Peyer's patch (tissue), 4 donors: ENCODE data around the gene PI16. TPM values are rescaled to one million over a fixed set of nuclear protein-coding genes. Genes with fewer than 3 reads are reported as not detected.
"Not testable (repeated sequence)": the region's sequence is repeated elsewhere in the genome, so short reads cannot be mapped to it uniquely, and the experiment has no call there.

ENCODE experiments used
- DNase-seq, 3 donors: peaks; one replicate each; pipeline ENCODE4 v3.0.0-alpha.2; 2017 to 2019
- H3K27ac ChIP-seq, 4 donors: fragments of 200-600 bp; sonication (generic); one replicate each; pipeline ENCODE4 v1.5.1; 2016 to 2019
- H3K27me3 ChIP-seq, 2 donors: fragments of 200-600 bp; sonication (generic); one replicate each; pipeline ENCODE4 v1.5.1; 2019
- H3K36me3 ChIP-seq, 3 donors: fragments of 200-600 bp; sonication (generic); one replicate each; pipeline ENCODE4 v1.5.1; 2016 to 2019
- H3K4me1 ChIP-seq, 4 donors: fragments of 200-600 bp; sonication (generic); one replicate each; pipeline ENCODE4 v1.5.1; 2016 to 2019
- H3K4me3 ChIP-seq, 4 donors: fragments of 200-600 bp; sonication (generic); 1 replicate in 3 of 4; 2 replicates in 1 of 4; pipeline ENCODE4 v1.5.1; 2016 to 2019; ENCODE audit warnings: mild to moderate bottlenecking in 1 of 4
- H3K9me3 ChIP-seq, 4 donors: fragments of 200-600 bp; sonication (generic); one replicate each; pipeline ENCODE4 v1.5.1; 2016 to 2019; ENCODE audit warnings: mild to moderate bottlenecking in 1 of 4
- POLR2A ChIP-seq, 2 donors: fragments of 450-650 bp; IDR thresholded peaks; one replicate each; pipeline ENCODE4 v1.5.1; 2017; ENCODE audit warnings: antibody characterized with exemption in 2 of 2, mild to moderate bottlenecking in 2 of 2, moderate library complexity in 2 of 2
- total RNA-seq, 4 donors: library from RNA; depleted of rRNA; stranded (reverse); fragments of >200 nt; gene quantifications; one replicate each; pipeline ENCODE4 v1.1.0, GENCODE V29; 2016
- TF ChIP-seq, protein P1 (sequence below), 6 experiments: fragments of 450-650 bp in 4 of 6; fragments of 200-600 bp in 2 of 6; sonication (generic) in 1 of 6; IDR thresholded peaks; one replicate each; pipeline ENCODE4 v1.5.1; 2017 to 2019; ENCODE audit warnings: antibody characterized with exemption in 6 of 6, mild to moderate bottlenecking in 3 of 6, moderate library complexity in 1 of 6

The PI16 gene
- total RNA-seq, 4 donors from 2014 or later, result 1.5 to 6.2 TPM; not detected in 2

GRCh38 chr6:36937896-36938295 lies 16.6 kb upstream of the PI16 start:
- Histone ChIP-seq H3K4me3 (no peak overlapping the region), H3K36me3 (no peaks in the 10 kb centered on the region), H3K27ac (no peak overlapping the region), H3K4me1 (no peaks in the 10 kb centered on the region), H3K9me3 (no peaks in the 10 kb centered on the region), H3K27me3 (no peaks in the 10 kb centered on the region)
- TF ChIP-seq POLR2A (IDR thresholded peaks at IDR 0.05), result no peak
- TF ChIP-seq, protein P1, sequence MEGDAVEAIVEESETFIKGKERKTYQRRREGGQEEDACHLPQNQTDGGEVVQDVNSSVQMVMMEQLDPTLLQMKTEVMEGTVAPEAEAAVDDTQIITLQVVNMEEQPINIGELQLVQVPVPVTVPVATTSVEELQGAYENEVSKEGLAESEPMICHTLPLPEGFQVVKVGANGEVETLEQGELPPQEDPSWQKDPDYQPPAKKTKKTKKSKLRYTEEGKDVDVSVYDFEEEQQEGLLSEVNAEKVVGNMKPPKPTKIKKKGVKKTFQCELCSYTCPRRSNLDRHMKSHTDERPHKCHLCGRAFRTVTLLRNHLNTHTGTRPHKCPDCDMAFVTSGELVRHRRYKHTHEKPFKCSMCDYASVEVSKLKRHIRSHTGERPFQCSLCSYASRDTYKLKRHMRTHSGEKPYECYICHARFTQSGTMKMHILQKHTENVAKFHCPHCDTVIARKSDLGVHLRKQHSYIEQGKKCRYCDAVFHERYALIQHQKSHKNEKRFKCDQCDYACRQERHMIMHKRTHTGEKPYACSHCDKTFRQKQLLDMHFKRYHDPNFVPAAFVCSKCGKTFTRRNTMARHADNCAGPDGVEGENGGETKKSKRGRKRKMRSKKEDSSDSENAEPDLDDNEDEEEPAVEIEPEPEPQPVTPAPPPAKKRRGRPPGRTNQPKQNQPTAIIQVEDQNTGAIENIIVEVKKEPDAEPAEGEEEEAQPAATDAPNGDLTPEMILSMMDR (IDR thresholded peaks at IDR 0.05), result no peak
- peak in 1 of 3 donors; percentile 14 for DNase-seq

DNA sequence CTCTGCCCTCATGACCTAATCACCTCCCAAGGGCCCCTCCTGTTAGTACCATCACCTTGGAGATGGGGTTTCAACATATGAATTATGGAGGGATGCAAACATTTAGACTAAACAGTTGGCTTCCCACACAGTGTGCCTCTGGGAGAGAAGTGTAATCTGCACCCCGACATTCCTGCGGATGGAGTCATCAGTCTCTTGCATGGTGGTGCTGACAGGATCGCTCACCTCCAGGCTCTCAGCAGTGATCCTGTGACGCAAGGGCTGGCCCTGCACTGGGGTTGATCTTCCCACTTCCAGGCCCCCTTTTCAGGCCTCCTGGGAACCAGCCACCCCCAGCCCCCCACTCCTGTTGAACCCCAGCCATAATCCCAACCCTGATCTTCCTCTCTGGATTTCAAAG lies 16.0 kb upstream of the PI16 start:
- TF ChIP-seq, protein P1 (IDR thresholded peaks at IDR 0.05), result no peak
- TF ChIP-seq POLR2A (IDR thresholded peaks at IDR 0.05), result no peak
- no peaks in the 10 kb centered on the region for H3K9me3 ChIP-seq
- no peaks in the 10 kb centered on the region for H3K27me3 ChIP-seq
- H3K4me1 ChIP-seq, result no peaks in the 10 kb centered on the region
- H3K4me3 ChIP-seq, result no peak overlapping the region
- H3K27ac ChIP-seq, result no peak overlapping the region
- H3K36me3 ChIP-seq, result no peaks in the 10 kb centered on the region
- peak in 1 of 3 donors; percentile 17 for DNase-seq

GRCh38 chr6:36939005-36939404 lies 15.5 kb upstream of the PI16 start:
- not testable (repeated sequence) for DNase-seq, H3K4me1 ChIP-seq, H3K27me3 ChIP-seq, H3K4me3 ChIP-seq, H3K27ac ChIP-seq, H3K9me3 ChIP-seq, H3K36me3 ChIP-seq

DNA sequence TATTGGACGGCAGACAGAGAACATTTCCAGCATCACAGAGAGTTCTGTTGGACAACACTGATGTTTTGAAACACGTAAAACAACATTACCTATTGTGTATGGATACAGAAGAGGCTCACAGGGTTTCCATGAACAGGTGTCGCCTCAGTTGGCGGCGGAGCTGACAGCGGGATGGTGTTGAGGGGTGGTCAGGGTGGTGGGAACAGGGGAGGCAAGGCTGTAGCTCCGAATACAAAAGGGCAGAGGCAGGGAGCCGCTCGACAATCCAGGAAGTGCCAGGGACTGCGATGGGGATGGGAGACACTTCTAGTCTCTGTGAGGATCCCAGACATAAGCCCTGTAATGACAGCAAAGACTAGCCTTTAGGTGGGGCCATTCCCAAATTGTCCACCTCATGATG lies 14.5 kb upstream of the PI16 start:
- Histone ChIP-seq H3K9me3 (no peaks in the 10 kb centered on the region), H3K27ac (no peak overlapping the region), H3K27me3 (no peaks in the 10 kb centered on the region), H3K36me3 (no peaks in the 10 kb centered on the region), H3K4me3 (no peak overlapping the region), H3K4me1 (no peaks in the 10 kb centered on the region)
- peak in 1 of 3 donors; percentile 33 for DNase-seq
- TF ChIP-seq, protein P1 (IDR thresholded peaks at IDR 0.05), result no peak
- TF ChIP-seq POLR2A (IDR thresholded peaks at IDR 0.05), result no peak

- not testable (repeated sequence) for H3K9me3 ChIP-seq
Observed at GRCh38 chr6:36941561-36941960, 13.0 kb upstream of the PI16 start.

GRCh38 chr6:36942329-36942728 lies 12.2 kb upstream of the PI16 start:
- H3K9me3 ChIP-seq, DNase-seq, H3K27ac ChIP-seq: not testable (repeated sequence)

More at GRCh38 chr6:36941561-36941960, 13.0 kb upstream of the PI16 start:
- not testable (repeated sequence) for H3K4me1 ChIP-seq, H3K27ac ChIP-seq, H3K27me3 ChIP-seq, H3K4me3 ChIP-seq, H3K36me3 ChIP-seq
- DNase-seq, result peak in 1 of 3 donors; percentile 13

DNA sequence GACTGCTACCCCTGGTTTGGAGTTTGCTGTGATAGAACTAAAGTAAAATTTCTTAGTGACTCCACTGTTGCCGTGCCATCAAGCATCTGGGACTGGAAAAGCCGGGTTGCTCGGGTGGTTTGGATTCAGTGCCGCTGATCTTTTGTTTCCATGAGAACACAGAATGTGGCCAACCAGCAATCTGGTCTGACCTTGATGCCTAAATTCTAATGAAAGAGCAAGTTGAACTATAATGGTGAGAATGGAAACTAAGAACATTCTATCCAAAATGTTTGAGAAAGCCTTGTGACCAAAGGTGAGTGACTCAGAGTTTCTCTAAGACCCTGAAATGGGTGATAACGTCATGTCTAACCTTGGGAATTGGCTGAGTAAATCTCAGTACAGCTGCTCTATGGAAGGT lies 9.9 kb upstream of the PI16 start:
- Histone ChIP-seq H3K27me3 (no peaks in the 10 kb centered on the region), H3K4me1 (no peaks in the 10 kb centered on the region), H3K36me3 (no peaks in the 10 kb centered on the region), H3K4me3 (no peak overlapping the region), H3K27ac (no peak overlapping the region), H3K9me3 (no peaks in the 10 kb centered on the region)
- TF ChIP-seq POLR2A (IDR thresholded peaks at IDR 0.05), result no peak
- TF ChIP-seq, protein P1 (IDR thresholded peaks at IDR 0.05), result no peak
- peak in 1 of 3 donors; percentile 21 for DNase-seq

More at GRCh38 chr6:36942329-36942728, 12.2 kb upstream of the PI16 start:
- not testable (repeated sequence) for H3K27me3 ChIP-seq, H3K36me3 ChIP-seq, H3K4me1 ChIP-seq, H3K4me3 ChIP-seq
